A673 (cell line): ENCODE measurements around the gene KLRC4.

Experiments
- CTCF ChIP-seq: fragments of 300-800, 200-600 bp; sonication (generic); conservative IDR thresholded peaks from 2 replicates; pipeline ENCODE4 v1.5.1; 2017; ENCODE audit warnings: low read depth, mild to moderate bottlenecking, antibody characterized with exemption, low read length, moderate library complexity, mixed read lengths
- EZH2 ChIP-seq: fragments of 200-600 bp; sonication (generic); IDR thresholded peaks from 2 replicates; pipeline ENCODE4 v1.6.1; 2017; ENCODE audit warnings: borderline replicate concordance, low read depth, mild to moderate bottlenecking, mixed read lengths, antibody characterized with exemption, low read length; ENCODE audit not compliant: poor library complexity, severe bottlenecking

GRCh38 chr12:10406725-10407124 lies 2.8 kb downstream of the KLRC4 start:
- TF ChIP-seq CTCF (no peak), EZH2 (no peak)
